NCI-H2029 treated with DMSO at 0.1 percent for 48 hours (cell line): ENCODE data around the gene AGGF1.
"Not testable (repeated sequence)": the region's sequence is repeated elsewhere in the genome, so short reads cannot be mapped to it uniquely, and the experiment has no call there.

Experiments used
- DNase-seq: peaks from one replicate; lab custom pipeline; 2025; lab: John Stamatoyannopoulos, UW

Gene AGGF1

GRCh38 chr5:77022511-77023417 lies 7.4 kb upstream of the AGGF1 start:
- DNase-seq = no peak

DNA sequence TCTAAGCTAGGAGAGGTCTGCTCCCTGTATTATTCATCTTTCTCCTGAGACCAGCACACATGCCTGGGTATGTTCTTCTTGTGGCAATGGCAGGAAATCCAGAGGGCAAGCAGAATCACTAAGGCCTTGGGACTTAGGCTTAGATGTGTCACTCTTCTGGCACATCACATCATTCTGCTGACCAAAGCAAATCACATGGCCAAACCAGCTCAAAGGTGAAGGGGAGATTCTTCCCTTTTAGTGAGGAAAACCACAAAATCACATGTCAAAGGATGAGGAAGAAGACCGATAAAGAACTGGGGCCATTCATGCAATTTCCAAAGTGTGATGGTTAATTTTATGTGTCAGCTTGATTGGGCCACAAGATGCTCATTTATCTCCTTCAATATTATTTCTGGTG lies 5.7 kb upstream of the AGGF1 start:
- no peak for DNase-seq

DNA sequence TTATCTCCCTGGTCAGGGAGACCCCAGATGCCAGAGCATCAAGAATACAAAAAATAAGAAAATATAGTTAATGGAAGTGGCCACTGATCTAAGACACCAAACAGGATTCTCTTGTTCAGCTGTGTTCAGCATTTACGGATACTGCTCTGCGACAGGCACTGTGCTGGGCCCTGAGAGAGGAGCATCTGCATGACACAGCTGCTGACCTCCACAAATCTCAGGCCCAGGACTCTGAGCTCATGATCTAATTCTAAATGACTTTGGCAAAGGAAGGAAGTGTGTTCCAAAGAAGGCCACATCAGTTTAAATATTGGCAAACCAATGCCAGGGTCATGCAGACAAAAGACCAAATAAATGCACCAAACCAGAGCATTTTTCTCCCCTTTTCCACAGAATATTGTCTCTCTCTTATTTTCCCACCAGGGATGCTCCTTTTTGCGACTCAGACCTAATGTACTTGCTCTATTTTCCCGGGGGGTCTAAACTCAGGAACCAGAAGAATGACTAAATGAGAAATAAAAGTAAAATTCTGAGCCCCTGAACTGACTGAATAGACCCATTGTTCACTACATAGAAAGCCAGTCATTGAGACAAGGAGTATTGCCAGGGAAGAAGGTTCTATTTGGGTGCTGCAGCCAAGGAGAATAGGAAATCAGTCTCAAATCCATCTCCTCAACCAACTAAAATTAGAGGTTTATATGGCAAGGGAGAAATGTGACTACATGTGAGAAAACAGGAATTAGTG lies 1.4 kb upstream of the AGGF1 start:
- DNase-seq = no peak

- DNase-seq = no peak
Observed at GRCh38 chr5:77029376-77029885, 773 bp upstream of the AGGF1 start.

GRCh38 chr5:77031891-77032290 lies 1.7 kb downstream of the AGGF1 start:
- DNase-seq = no peak

DNA sequence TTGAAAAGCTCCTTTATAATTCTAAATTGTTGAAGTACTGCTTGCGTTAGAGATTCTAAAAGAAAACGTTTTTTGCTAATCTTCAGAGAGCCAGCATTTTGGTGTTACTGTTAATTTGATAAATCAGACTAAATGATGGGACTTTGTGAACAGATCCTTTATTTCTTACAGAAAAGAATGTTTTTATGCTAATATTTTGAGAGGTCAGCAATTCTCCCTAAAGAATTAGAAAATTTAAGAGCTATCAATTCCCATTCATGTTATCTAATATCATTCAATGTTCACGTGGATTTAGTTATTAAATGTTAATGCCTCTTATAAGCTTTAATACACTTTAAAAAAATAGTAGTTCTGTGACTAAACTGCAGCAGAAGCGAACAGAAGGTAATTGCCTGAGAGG lies 2.4 kb downstream of the AGGF1 start:
- no peak for DNase-seq

GRCh38 chr5:77033338-77033737 lies 3.1 kb downstream of the AGGF1 start:
- DNase-seq = no peak

- no peak for DNase-seq
Observed at GRCh38 chr5:77035950-77036349, 5.7 kb downstream of the AGGF1 start.

DNA sequence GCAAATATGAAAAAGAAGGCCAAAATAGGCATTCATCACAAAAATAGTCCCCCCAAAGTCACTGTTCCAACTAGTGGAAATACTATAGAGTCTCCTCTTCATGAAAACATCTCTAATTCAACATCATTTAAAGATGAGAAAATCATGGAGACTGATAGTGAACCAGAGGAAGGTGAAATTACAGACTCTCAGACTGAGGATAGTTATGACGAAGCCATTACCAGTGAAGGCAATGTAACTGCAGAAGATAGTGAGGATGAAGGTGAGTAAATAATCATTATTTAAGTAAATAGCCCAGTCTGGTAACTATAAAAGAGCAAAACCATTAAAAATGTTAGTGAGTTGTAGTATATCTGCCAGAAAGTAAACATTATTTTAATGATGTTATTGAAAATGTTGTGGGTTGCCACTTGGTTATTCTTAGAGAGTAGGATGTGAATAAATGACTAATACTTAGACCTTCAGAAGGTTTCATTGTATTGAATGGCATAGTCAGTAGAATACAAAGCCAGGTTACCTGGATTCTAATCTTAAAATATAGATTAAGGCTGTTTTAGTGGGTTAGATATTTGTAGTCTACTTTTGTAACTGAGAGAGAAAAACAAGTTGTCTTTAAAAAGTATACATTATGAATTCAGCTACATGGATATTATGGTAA lies 16.3 kb downstream of the AGGF1 start:
- DNase-seq = no peak

DNA sequence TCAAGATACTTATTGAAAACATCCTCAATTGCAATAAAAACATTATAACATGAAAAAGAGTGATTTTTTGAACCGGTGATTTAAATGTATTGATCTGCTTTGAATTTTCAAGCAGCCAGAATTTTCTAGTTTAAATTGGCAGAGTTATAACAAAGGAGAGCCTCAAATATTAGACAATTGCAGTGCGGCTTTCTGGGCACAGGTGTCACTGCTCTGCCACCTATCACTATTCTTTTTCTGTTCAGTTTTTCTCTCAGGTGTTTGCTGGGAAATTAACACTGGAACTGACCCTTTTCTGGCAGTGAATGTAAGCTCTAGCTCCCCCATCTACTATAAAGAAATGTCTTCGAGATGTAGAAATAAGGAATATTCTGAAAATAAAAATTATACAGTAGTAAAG lies 33.8 kb downstream of the AGGF1 start:
- DNase-seq = peak; percentile 57

DNA sequence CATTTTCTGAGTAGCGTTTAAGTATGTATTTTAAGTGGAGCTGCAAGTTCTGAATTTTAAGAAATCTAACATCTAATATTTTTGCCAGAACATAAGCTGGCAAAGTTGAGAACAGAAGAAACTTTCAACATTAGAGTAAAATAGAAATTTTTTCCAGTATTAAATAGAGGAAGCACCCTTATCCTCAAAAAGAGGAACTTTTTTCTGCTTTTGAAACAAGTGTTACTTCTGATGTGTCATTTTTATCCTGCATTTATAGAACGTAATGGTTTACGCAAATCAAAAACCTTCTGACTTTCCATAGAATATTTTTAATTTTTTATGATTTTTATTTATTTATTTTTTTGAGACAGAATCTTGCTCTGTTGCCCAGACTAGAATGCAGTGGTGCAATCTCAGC lies 35.1 kb downstream of the AGGF1 start:
- no peak for DNase-seq

DNA sequence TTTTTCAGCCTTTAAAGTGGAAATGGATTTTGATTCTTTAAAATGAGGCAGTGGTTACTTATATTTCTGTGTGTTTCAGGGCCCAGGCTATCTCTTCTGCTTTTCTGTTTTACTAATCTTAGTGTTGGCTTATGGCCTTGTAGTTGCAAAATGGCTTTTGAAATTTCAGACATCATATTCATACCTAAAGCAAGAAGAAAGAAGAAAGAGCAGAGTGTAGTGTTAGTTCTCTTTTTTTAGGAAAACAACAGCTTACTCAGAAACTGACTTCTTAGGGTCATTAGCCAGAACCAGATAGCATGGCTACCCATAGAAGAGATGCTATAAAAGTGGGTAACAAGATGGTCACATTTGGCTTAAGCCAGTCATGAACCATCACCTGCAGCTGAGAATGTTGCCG lies 36.0 kb downstream of the AGGF1 start:
- no peak for DNase-seq

DNA sequence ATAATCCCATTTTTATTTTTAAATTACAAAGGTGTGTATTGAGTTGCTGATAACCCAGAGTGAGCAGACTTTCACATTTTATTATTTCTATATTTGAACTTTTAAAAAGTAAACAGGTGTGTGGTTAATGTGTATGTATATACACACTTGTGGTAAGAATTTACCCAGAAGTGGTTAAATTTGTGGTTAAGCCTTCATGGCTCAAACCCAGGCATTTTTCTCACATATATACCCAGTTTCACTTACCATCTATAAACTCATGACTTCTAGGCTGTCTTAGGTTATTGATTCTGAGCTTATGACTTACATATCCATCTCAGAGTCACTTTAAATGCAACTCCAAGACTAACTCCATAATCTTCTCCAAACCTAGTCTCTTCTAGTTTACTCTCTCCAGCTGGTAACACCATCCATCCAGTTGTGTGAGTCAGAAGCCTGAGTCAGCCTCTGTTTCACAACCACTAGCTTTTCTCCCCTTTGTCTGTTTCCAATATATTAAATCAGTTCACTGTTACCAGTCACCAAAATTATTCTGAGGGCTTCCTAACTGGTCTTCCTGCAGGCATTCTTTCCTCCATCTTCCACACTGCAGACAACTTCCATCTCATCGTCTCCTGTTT lies 36.7 kb downstream of the AGGF1 start:
- no peak for DNase-seq

DNA sequence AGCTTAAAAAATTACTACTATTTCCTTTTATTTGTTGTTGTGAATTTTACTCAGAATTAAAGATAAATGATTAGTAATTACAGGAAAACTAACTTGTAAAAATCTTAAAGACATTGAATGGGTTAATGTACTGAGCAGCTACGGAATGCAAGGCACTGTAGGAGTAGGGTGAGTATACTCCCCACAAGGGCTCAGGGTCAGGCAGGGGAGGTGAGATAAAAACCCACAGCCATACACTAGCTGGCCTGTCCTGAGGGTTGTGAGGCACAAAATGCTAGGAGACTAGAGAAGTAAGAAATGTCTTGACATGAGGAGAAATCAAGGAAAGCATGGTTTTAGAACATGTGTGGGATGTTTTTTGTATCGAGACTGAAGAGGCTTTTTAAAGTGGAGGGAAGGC lies 43.5 kb downstream of the AGGF1 start:
- no peak for DNase-seq

GRCh38 chr5:77074745-77075144 lies 44.5 kb downstream of the AGGF1 start:
- no peak for DNase-seq

GRCh38 chr5:77076961-77077828 lies 47.0 kb downstream of the AGGF1 start:
- no peak for DNase-seq

DNA sequence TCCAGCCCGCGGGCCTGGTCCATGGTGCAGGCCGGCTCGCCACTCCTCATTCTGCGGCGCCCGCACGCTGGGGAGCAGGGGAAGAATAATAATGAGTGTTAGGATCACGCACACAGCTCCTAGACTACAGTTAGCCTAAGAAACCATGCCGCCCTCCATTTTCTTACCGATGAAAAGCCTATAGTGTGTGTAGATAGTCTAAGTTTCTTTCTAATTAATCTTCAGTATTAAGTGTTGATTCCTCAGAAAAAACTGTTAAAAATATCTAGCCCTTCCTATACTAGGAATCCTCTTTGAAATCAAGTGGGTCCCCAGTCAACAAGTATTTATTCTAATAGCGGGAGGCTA lies 47.6 kb downstream of the AGGF1 start:
- no peak for DNase-seq

GRCh38 chr5:77080479-77080878 lies 50.3 kb downstream of the AGGF1 start:
- not testable (repeated sequence) for DNase-seq

DNA sequence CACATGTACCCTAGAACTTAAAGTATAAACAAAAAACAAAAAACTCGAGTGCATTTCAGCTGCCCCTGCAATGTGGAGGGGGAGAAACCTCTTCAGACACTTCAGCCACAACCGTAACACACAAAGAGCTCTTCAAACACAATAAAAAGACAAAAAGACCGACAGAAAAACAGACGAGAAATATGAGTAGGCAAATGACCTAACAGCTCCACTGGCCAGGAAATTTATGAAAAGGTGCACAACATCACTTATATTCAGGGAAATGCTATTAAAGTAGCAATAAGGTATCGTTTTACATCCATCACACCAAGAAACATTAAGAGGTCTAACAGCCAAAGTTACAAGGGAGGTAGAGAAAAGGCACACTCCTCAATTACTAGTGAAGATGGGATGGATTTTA lies 50.7 kb downstream of the AGGF1 start:
- peak; percentile 97 for DNase-seq

GRCh38 chr5:77082280-77082679 lies 52.1 kb downstream of the AGGF1 start:
- DNase-seq = no peak

GRCh38 chr5:77083088-77083487 lies 52.9 kb downstream of the AGGF1 start:
- no peak for DNase-seq
